WTC11 (cell line): ENCODE results near the gene PCDHGA4.

Source experiments
- IRF2 ChIP-seq: sonication (generic); formaldehyde crosslinking; IDR thresholded peaks from 2 replicates; pipeline ENCODE4 v1.8.0; 2022; ENCODE audit warnings: low read depth, missing genetic modification reagents, borderline replicate concordance
- SP1 ChIP-seq: sonication (generic); formaldehyde crosslinking; conservative IDR thresholded peaks from 2 replicates; pipeline ENCODE4 v1.8.1; 2022; ENCODE audit warnings: missing genetic modification reagents
- ZNF121 ChIP-seq: sonication (generic); formaldehyde crosslinking; IDR thresholded peaks from 2 replicates; pipeline ENCODE4 v1.8.0; 2023; ENCODE audit warnings: missing genetic modification reagents
- ZNF263 ChIP-seq: sonication (generic); formaldehyde crosslinking; IDR thresholded peaks from 2 replicates; pipeline ENCODE4 v1.8.1; 2022; ENCODE audit warnings: low read depth, mild to moderate bottlenecking, moderate library complexity, missing genetic modification reagents
- TF ChIP-seq, protein P1 (sequence below): sonication (generic); formaldehyde crosslinking; IDR thresholded peaks from 2 replicates; pipeline ENCODE4 v1.8.0; 2022; ENCODE audit warnings: mild to moderate bottlenecking, missing genetic modification reagents
- TF ChIP-seq, protein P2 (sequence below): fragments of 200-600 bp; IDR thresholded peaks from 2 replicates; pipeline ENCODE4 v1.8.0; 2022; ENCODE audit warnings: antibody characterized with exemption
- TF ChIP-seq, protein P3 (sequence below): sonication (generic); formaldehyde crosslinking; IDR thresholded peaks from 2 replicates; pipeline ENCODE4 v1.8.1; 2022; ENCODE audit warnings: mild to moderate bottlenecking, moderate library complexity, missing genetic modification reagents

DNA sequence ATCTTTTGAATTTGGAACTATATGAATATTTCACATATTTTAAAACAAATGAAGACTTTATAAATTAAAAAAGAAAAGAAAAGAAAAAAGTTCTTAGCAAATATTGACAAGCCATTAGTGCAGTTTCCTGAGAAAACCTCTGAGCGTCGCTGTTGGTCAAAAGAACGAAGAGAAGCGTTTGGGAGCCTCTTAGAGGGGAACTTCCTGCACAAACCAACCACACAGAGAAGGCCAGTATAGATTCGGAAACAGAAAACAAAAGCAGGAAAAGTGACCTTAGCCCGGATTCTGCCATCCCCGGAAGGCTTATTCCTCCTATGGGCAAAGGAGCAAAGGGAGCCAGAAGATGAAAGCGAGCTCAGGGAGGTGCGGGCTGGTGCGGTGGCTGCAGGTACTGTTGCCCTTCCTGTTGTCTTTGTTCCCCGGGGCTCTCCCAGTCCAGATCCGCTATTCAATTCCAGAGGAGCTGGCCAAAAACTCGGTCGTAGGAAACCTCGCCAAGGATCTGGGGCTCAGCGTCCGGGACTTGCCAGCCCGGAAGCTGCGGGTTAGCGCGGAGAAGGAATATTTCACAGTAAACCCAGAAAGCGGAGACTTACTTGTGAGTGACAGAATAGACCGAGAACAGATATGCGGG lies 5.1 kb downstream of the PCDHGA4 start, which contains the start of gene PCDHGB2:
- TF ChIP-seq, protein P1, sequence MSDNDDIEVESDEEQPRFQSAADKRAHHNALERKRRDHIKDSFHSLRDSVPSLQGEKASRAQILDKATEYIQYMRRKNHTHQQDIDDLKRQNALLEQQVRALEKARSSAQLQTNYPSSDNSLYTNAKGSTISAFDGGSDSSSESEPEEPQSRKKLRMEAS: no peak
- TF ChIP-seq, protein P2, sequence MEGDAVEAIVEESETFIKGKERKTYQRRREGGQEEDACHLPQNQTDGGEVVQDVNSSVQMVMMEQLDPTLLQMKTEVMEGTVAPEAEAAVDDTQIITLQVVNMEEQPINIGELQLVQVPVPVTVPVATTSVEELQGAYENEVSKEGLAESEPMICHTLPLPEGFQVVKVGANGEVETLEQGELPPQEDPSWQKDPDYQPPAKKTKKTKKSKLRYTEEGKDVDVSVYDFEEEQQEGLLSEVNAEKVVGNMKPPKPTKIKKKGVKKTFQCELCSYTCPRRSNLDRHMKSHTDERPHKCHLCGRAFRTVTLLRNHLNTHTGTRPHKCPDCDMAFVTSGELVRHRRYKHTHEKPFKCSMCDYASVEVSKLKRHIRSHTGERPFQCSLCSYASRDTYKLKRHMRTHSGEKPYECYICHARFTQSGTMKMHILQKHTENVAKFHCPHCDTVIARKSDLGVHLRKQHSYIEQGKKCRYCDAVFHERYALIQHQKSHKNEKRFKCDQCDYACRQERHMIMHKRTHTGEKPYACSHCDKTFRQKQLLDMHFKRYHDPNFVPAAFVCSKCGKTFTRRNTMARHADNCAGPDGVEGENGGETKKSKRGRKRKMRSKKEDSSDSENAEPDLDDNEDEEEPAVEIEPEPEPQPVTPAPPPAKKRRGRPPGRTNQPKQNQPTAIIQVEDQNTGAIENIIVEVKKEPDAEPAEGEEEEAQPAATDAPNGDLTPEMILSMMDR: peak; percentile 65
- TF ChIP-seq SP1 (no peak), ZNF263 (CRISPR knock-in tag) (no peak), IRF2 (CRISPR knock-in tag) (no peak), ZNF121 (CRISPR knock-in tag) (no peak)
- TF ChIP-seq, protein P3, sequence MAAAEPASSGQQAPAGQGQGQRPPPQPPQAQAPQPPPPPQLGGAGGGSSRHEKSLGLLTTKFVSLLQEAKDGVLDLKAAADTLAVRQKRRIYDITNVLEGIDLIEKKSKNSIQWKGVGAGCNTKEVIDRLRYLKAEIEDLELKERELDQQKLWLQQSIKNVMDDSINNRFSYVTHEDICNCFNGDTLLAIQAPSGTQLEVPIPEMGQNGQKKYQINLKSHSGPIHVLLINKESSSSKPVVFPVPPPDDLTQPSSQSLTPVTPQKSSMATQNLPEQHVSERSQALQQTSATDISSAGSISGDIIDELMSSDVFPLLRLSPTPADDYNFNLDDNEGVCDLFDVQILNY (CRISPR knock-in tag): no peak
